Measurements from ENCODE around the gene MOSMO. TPM values are rescaled to one million over a fixed set of nuclear protein-coding genes. Genes with fewer than 3 reads are reported as not detected.
A peak's percentile ranks its signal among the peaks of the same experiment; 100 is the strongest.

The MOSMO gene
- total and polyA plus RNA-seq, 2 experiments from 2014 or later: 2.7 to 11.7 TPM

DNA sequence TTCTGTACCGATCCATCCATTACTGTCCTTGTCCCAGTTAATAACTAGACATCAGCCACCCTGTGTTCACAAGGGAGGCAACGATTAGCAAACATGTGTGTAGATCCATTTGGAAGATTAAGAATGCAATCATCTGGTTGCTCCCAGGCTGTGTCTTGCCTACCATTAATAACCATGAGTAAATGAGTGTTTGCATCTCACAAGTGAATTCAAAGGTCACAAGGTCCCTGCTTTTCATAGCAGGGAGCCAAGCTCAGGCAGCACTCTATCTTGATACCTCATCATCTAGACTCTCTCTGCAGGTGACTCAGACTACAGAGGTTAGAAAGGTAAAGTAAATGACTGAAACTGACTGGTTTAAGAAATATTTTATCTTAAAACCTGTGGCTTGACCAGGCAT, 109.7 kb downstream of the MOSMO start:
- WGBS, 2 experiments (ENCODE audit: low coverage in 1 of 2, low lambda C conversion rate in 2 of 2, missing lambda C conversion rate in 2 of 2): 72 to 73% methylated on average over 2 of the region's 2 CpGs
- Histone ChIP-seq H3K9me2 (ENCODE audit: insufficient read depth) (no peaks in the 10 kb centered on the region), H3K27ac (no peak overlapping the region), H4K20me1 (ENCODE audit: insufficient read depth) (no peaks in the 10 kb centered on the region), H3K9ac (no peak overlapping the region), H3K4me2 (ENCODE audit: unreplicated experiment) (no peak overlapping the region), H3F3A (ENCODE audit: insufficient read depth) (no peaks in the 10 kb centered on the region), H3K4me3 (no peak overlapping the region), H3K4me1 (ENCODE audit: insufficient read depth) (no peaks in the 10 kb centered on the region), H2AFZ (no peak overlapping the region), H3K79me2 (ENCODE audit: insufficient read depth) (no peaks in the 10 kb centered on the region), H3K27me3 (replicated peaks; ENCODE audit: insufficient read depth) (peaks cover 3% of the 10 kb centered on the region), H3K9me3 (ENCODE audit: low read depth) (no peaks in the 10 kb centered on the region), H3K36me3 (ENCODE audit: low read depth) (no peaks in the 10 kb centered on the region)
- no peak for DNase-seq
- TF ChIP-seq EZH2phosphoT487 (IDR thresholded peaks at IDR 0.05; ENCODE audit: insufficient read depth, low read depth) (no peak), EZH2 (IDR thresholded peaks at IDR 0.05; ENCODE audit: insufficient read depth, poor library complexity, severe bottlenecking) (no peak)
- in situ Hi-C loops (cut with MboI): no loop called here

DNA sequence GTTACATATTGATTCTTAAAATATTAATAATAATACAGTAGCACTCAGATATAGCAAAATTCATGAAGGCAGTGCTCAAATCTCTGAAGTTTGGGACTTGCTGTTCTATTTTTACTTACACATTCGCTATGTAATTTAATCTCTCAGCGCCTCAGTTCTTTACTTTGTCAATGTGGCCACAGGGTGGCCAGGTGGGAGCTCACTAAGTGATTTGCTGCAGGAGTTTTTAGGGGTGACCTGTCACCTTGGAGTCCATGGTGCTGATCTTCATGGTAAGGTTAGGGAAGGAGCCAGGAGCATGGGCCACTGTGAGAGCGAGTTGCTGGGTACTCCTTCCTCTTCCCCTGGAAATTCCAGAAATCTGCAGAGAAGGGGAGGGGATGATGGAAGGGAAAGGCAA, 112.5 kb downstream of the MOSMO start:
- WGBS, 2 experiments (ENCODE audit: low coverage in 1 of 2, low lambda C conversion rate in 2 of 2, missing lambda C conversion rate in 2 of 2): 55 to 57% methylated on average over 3 of the region's 3 CpGs
- Histone ChIP-seq H2AFZ (no peak overlapping the region), H3K27ac (no peak overlapping the region), H3F3A (ENCODE audit: insufficient read depth) (no peaks in the 10 kb centered on the region), H3K9ac (no peak overlapping the region), H3K4me2 (ENCODE audit: unreplicated experiment) (no peak overlapping the region), H3K4me1 (ENCODE audit: insufficient read depth) (no peaks in the 10 kb centered on the region), H3K79me2 (ENCODE audit: insufficient read depth) (no peaks in the 10 kb centered on the region), H3K9me2 (ENCODE audit: insufficient read depth) (no peaks in the 10 kb centered on the region), H3K4me3 (no peak overlapping the region), H3K27me3 (replicated peaks; ENCODE audit: insufficient read depth) (no peaks in the 10 kb centered on the region; the same call in none of the 2 replicates), H3K9me3 (ENCODE audit: low read depth) (no peaks in the 10 kb centered on the region), H3K36me3 (ENCODE audit: low read depth) (no peaks in the 10 kb centered on the region), H4K20me1 (ENCODE audit: insufficient read depth) (no peaks in the 10 kb centered on the region)
- in situ Hi-C loops (cut with MboI): no loop called here
- no peak for TF ChIP-seq EZH2 (IDR thresholded peaks at IDR 0.05; ENCODE audit: insufficient read depth, poor library complexity, severe bottlenecking)
- no peak for TF ChIP-seq EZH2phosphoT487 (IDR thresholded peaks at IDR 0.05; ENCODE audit: insufficient read depth, low read depth)
- DNase-seq: no peak

DNA sequence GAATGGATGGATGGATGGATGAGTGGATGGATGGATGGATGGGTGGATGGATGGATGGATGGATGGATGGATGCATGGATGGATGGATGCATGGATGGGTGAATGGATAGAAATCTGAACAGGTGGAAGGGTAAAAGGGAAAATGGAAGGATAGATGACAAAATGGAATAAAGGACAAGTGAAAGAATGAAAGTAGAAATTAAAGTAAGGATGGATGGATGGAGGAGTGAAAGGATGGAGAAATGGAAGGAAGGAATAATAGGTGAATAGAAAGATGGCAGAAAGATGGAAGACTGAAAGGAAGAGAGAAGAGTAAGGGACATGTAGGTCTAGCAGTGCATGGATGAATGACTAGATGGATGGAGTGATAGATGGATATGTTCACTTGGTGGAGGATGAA, 114.3 kb downstream of the MOSMO start:
- Histone ChIP-seq H3K36me3 (ENCODE audit: low read depth) (no peaks in the 10 kb centered on the region), H3K27ac (no peak overlapping the region), H3K4me1 (ENCODE audit: insufficient read depth) (no peaks in the 10 kb centered on the region), H4K20me1 (ENCODE audit: insufficient read depth) (no peaks in the 10 kb centered on the region), H3K9me3 (ENCODE audit: low read depth) (no peaks in the 10 kb centered on the region), H3K79me2 (ENCODE audit: insufficient read depth) (no peaks in the 10 kb centered on the region), H3K27me3 (replicated peaks; ENCODE audit: insufficient read depth) (no peaks in the 10 kb centered on the region), H3K9ac (no peak overlapping the region), H3K9me2 (ENCODE audit: insufficient read depth) (no peaks in the 10 kb centered on the region), H3K4me3 (no peak overlapping the region), H3K4me2 (ENCODE audit: unreplicated experiment) (no peak overlapping the region), H3F3A (ENCODE audit: insufficient read depth) (no peaks in the 10 kb centered on the region), H2AFZ (no peak overlapping the region)
- no peak for DNase-seq
- in situ Hi-C loops (cut with MboI): no loop called here
- no peak for TF ChIP-seq EZH2 (IDR thresholded peaks at IDR 0.05; ENCODE audit: insufficient read depth, poor library complexity, severe bottlenecking)
- TF ChIP-seq EZH2phosphoT487 (IDR thresholded peaks at IDR 0.05; ENCODE audit: insufficient read depth, low read depth): no peak

DNA sequence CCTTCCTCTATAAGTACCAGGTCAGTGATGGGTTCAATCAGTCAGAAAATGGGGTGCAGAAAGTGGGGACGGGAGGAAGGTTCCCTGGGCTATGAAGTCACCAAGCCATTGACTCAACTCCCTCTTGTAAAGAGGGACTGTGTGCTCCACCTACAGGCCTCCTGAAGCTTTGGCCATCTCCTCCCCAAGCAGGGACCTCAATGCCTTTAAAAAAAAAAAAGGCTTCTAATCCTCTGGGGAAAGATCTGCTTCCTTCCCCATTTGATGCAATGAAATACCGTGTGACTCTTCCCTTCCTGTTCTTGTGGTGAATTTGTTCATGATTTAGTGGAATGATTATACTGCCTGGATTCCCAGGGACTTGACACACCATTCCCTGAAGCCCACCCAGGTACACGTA, 115.2 kb downstream of the MOSMO start:
- Histone ChIP-seq H3K4me1 (ENCODE audit: insufficient read depth) (no peaks in the 10 kb centered on the region), H2AFZ (no peak overlapping the region), H4K20me1 (ENCODE audit: insufficient read depth) (no peaks in the 10 kb centered on the region), H3K9me3 (ENCODE audit: low read depth) (no peaks in the 10 kb centered on the region), H3K36me3 (ENCODE audit: low read depth) (no peaks in the 10 kb centered on the region), H3K4me2 (ENCODE audit: unreplicated experiment) (no peak overlapping the region), H3K79me2 (ENCODE audit: insufficient read depth) (no peaks in the 10 kb centered on the region), H3K4me3 (no peak overlapping the region), H3F3A (ENCODE audit: insufficient read depth) (no peaks in the 10 kb centered on the region), H3K9me2 (ENCODE audit: insufficient read depth) (no peaks in the 10 kb centered on the region), H3K27ac (no peak overlapping the region), H3K9ac (no peak overlapping the region), H3K27me3 (replicated peaks; ENCODE audit: insufficient read depth) (no peaks in the 10 kb centered on the region; the same call in 1 of the 2 replicates)
- TF ChIP-seq EZH2phosphoT487 (IDR thresholded peaks at IDR 0.05; ENCODE audit: insufficient read depth, low read depth): no peak
- TF ChIP-seq EZH2 (IDR thresholded peaks at IDR 0.05; ENCODE audit: insufficient read depth, poor library complexity, severe bottlenecking): no peak
- whole genome bisulfite sequencing, 2 experiments (ENCODE audit: low coverage in 1 of 2, low lambda C conversion rate in 2 of 2, missing lambda C conversion rate in 2 of 2): 11 to 28% methylated on average over 3 of the region's 3 CpGs
- peak; percentile 17 for DNase-seq
- in situ Hi-C loops (cut with MboI): no loop called here
